ENCODE measurements around the gene NEUROD6. TPM values are rescaled to one million over a fixed set of nuclear protein-coding genes. Genes with fewer than 3 reads are reported as not detected.

NEUROD6 gene
- polyA plus RNA-seq, 1 experiment = not detected

GRCh38 chr7:31312889-31313288, 27.6 kb downstream of the NEUROD6 start:
- no peak for TF ChIP-seq CTCF (IDR thresholded peaks at IDR 0.05; ENCODE audit: insufficient read depth, low read depth, low read length)
- CTCF ChIA-PET = no interaction called here
- POLR2A ChIA-PET = no interaction called here
- no peak for DNase-seq (ENCODE audit: low read depth)
- H3K4me3 ChIP-seq (ENCODE audit: low read depth, low read length) = no peak overlapping the region
- H3K27me3 ChIP-seq (ENCODE audit: control insufficient read depth, insufficient read depth, low read length) = no peaks in the 10 kb centered on the region
- H3K36me3 ChIP-seq (ENCODE audit: control insufficient read depth, insufficient read depth, low read length) = no peaks in the 10 kb centered on the region

GRCh38 chr7:31311552-31311951, 29.0 kb downstream of the NEUROD6 start:
- ChIA-PET CTCF (interaction anchor here (1.0 to 1.1 kb wide), 2 partner anchors 21 to 131 kb away, joined by 3 to 4 read pairs; no protein-coding TSS in a partner anchor), POLR2A (no interaction called here)
- no peak for TF ChIP-seq CTCF (IDR thresholded peaks at IDR 0.05; ENCODE audit: insufficient read depth, low read depth, low read length)

GRCh38 chr7:31310321-31310935, 30.1 kb downstream of the NEUROD6 start:
- ChIA-PET POLR2A (no interaction called here), CTCF (interaction anchor here (0.6 to 1.1 kb wide), 2 partner anchors 26 to 133 kb away, joined by 3 read pairs; no protein-coding TSS in a partner anchor)
- H3K4me3 ChIP-seq (ENCODE audit: low read depth, low read length) = no peak overlapping the region
- TF ChIP-seq CTCF (IDR thresholded peaks at IDR 0.05; ENCODE audit: insufficient read depth, low read depth, low read length) = no peak
- H3K27me3 ChIP-seq (ENCODE audit: control insufficient read depth, insufficient read depth, low read length) = no peaks in the 10 kb centered on the region
- H3K36me3 ChIP-seq (ENCODE audit: control insufficient read depth, insufficient read depth, low read length) = no peaks in the 10 kb centered on the region
- DNase-seq (ENCODE audit: low read depth) = no peak

More at GRCh38 chr7:31311552-31311951, 29.0 kb downstream of the NEUROD6 start:
- Histone ChIP-seq H3K27me3 (ENCODE audit: control insufficient read depth, insufficient read depth, low read length) (no peaks in the 10 kb centered on the region), H3K4me3 (ENCODE audit: low read depth, low read length) (no peak overlapping the region), H3K36me3 (ENCODE audit: control insufficient read depth, insufficient read depth, low read length) (no peaks in the 10 kb centered on the region)
- DNase-seq (ENCODE audit: low read depth) = no peak

GRCh38 chr7:31309407-31309806, 31.1 kb downstream of the NEUROD6 start:
- ChIA-PET CTCF (no interaction called here), POLR2A (no interaction called here)
- H3K36me3 ChIP-seq (ENCODE audit: control insufficient read depth, insufficient read depth, low read length) = no peaks in the 10 kb centered on the region
- H3K27me3 ChIP-seq (ENCODE audit: control insufficient read depth, insufficient read depth, low read length) = no peaks in the 10 kb centered on the region
- H3K4me3 ChIP-seq (ENCODE audit: low read depth, low read length) = no peak overlapping the region
- DNase-seq (ENCODE audit: low read depth) = no peak
- no peak for TF ChIP-seq CTCF (IDR thresholded peaks at IDR 0.05; ENCODE audit: insufficient read depth, low read depth, low read length)

GRCh38 chr7:31308652-31309051, 31.9 kb downstream of the NEUROD6 start:
- no peak overlapping the region for H3K4me3 ChIP-seq (ENCODE audit: low read depth, low read length)
- no peak for TF ChIP-seq CTCF (IDR thresholded peaks at IDR 0.05; ENCODE audit: insufficient read depth, low read depth, low read length)
- CTCF ChIA-PET = no interaction called here
- POLR2A ChIA-PET = no interaction called here
- no peak for DNase-seq (ENCODE audit: low read depth)
- H3K27me3 ChIP-seq (ENCODE audit: control insufficient read depth, insufficient read depth, low read length) = no peaks in the 10 kb centered on the region; the same call in 1 of the 2 replicates
- no peaks in the 10 kb centered on the region for H3K36me3 ChIP-seq (ENCODE audit: control insufficient read depth, insufficient read depth, low read length)

All from BJ (cell line).